WTC11 (cell line): ENCODE results near the gene SETD4. TPM values are rescaled to one million over a fixed set of nuclear protein-coding genes. Genes with fewer than 3 reads are reported as not detected.
A peak's percentile ranks its signal among the peaks of the same experiment; 100 is the strongest.

ENCODE experiments used
- ATAC-seq: fragments of 200-7000 bp; cut with Tn5 transposase; 2 replicates; pipeline ENCODE4 v1.10.0; 2021; ENCODE audit warnings: mild to moderate bottlenecking, moderate library complexity
- CTCF ChIA-PET: fragments of 300-600 bp; sonication (Branson Sonifier 250); formaldehyde crosslinking; loops from one replicate; lab custom pipeline; 2021; ENCODE audit warnings: antibody characterized with exemption; lab: Charles Lee
- POLR2A ChIA-PET: fragments of 350-600 bp; sonication (Branson Sonifier 250); formaldehyde crosslinking; loops from one replicate; lab custom pipeline; 2021; ENCODE audit warnings: antibody characterized with exemption; lab: Charles Lee
- DNase-seq: peaks from one replicate; pipeline ENCODE4 v3.0.0; 2021; ENCODE audit warnings: low spot score
- H3K27ac Mint-ChIP-seq: 2 replicates; pipeline ENCODE4 v1.8.0; 2021; ENCODE audit warnings: mixed read lengths
- H3K27me3 Mint-ChIP-seq: 2 replicates; pipeline ENCODE4 v1.8.0; 2021; ENCODE audit warnings: low read depth, mild to moderate bottlenecking, moderate library complexity, mixed read lengths
- H3K36me3 Mint-ChIP-seq: 2 replicates; pipeline ENCODE4 v1.8.0; 2021; ENCODE audit warnings: mixed read lengths
- H3K4me1 Mint-ChIP-seq: 2 replicates; pipeline ENCODE4 v1.8.0; 2022; ENCODE audit warnings: mixed read lengths
- H3K4me3 Mint-ChIP-seq: 2 replicates; pipeline ENCODE4 v1.8.0; 2021; ENCODE audit warnings: mild to moderate bottlenecking, moderate library complexity, mixed read lengths
- H3K9me3 Mint-ChIP-seq: 2 replicates; pipeline ENCODE4 v1.8.0; 2021; ENCODE audit warnings: mixed read lengths
- AR ChIP-seq: fragments of 250-450 bp; sonication (Bioruptor Pico); IDR thresholded peaks from 2 replicates; pipeline ENCODE4 v1.9.0; 2021; ENCODE audit warnings: mild to moderate bottlenecking
- ATF6 ChIP-seq: sonication (generic); formaldehyde crosslinking; IDR thresholded peaks from 2 replicates; pipeline ENCODE4 v1.8.1; 2023; ENCODE audit warnings: mild to moderate bottlenecking, missing genetic modification reagents
- E2F5 ChIP-seq: sonication (generic); formaldehyde crosslinking; IDR thresholded peaks from 2 replicates; pipeline ENCODE4 v1.8.1; 2022; ENCODE audit warnings: mild to moderate bottlenecking, moderate library complexity, missing genetic modification reagents
- ERG ChIP-seq: fragments of 250-450 bp; sonication (Bioruptor Pico); IDR thresholded peaks from 2 replicates; pipeline ENCODE4 v1.8.0; 2021; ENCODE audit warnings: mild to moderate bottlenecking
- FOXJ3 ChIP-seq: sonication (generic); formaldehyde crosslinking; IDR thresholded peaks from 2 replicates; pipeline ENCODE4 v1.9.0; 2021; ENCODE audit warnings: missing genetic modification reagents, mild to moderate bottlenecking, borderline replicate concordance
- FOXP1 ChIP-seq: sonication (generic); formaldehyde crosslinking; IDR thresholded peaks from 2 replicates; pipeline ENCODE4 v1.8.0; 2022; ENCODE audit warnings: missing genetic modification reagents, mild to moderate bottlenecking, moderate library complexity, borderline replicate concordance
- MAX ChIP-seq: sonication (generic); formaldehyde crosslinking; IDR thresholded peaks from 2 replicates; pipeline ENCODE4 v1.8.0; 2022; ENCODE audit warnings: mild to moderate bottlenecking, missing genetic modification reagents
- PRRX2 ChIP-seq: fragments of 250-450 bp; sonication (Bioruptor Pico); IDR thresholded peaks from 2 replicates; pipeline ENCODE4 v1.8.0; 2021; ENCODE audit warnings: mild to moderate bottlenecking
- TCF7 ChIP-seq: sonication (generic); formaldehyde crosslinking; IDR thresholded peaks from 2 replicates; pipeline ENCODE4 v1.8.0; 2022; ENCODE audit warnings: mild to moderate bottlenecking, low read depth, missing genetic modification reagents, moderate library complexity
- TEAD4 ChIP-seq: sonication (generic); formaldehyde crosslinking; IDR thresholded peaks from 2 replicates; pipeline ENCODE4 v1.8.0; 2022; ENCODE audit warnings: mild to moderate bottlenecking, missing genetic modification reagents
- USF1 ChIP-seq: sonication (generic); formaldehyde crosslinking; IDR thresholded peaks from 2 replicates; pipeline ENCODE4 v1.8.0; 2022; ENCODE audit warnings: mild to moderate bottlenecking, missing genetic modification reagents
- ZNF121 ChIP-seq: sonication (generic); formaldehyde crosslinking; IDR thresholded peaks from 2 replicates; pipeline ENCODE4 v1.8.0; 2023; ENCODE audit warnings: missing genetic modification reagents
- ZNF232 ChIP-seq: sonication (generic); formaldehyde crosslinking; IDR thresholded peaks from 2 replicates; pipeline ENCODE4 v1.8.0; 2022; ENCODE audit warnings: mild to moderate bottlenecking, missing genetic modification reagents
- ZNF263 ChIP-seq: sonication (generic); formaldehyde crosslinking; IDR thresholded peaks from 2 replicates; pipeline ENCODE4 v1.8.1; 2022; ENCODE audit warnings: low read depth, mild to moderate bottlenecking, moderate library complexity, missing genetic modification reagents
- ZNF532 ChIP-seq: fragments of 250-450 bp; sonication (Bioruptor Pico); IDR thresholded peaks from 2 replicates; pipeline ENCODE4 v1.9.0; 2021; ENCODE audit warnings: mild to moderate bottlenecking, borderline replicate concordance
- total RNA-seq: library from RNA; stranded (reverse); gene quantifications from 3 replicates; pipeline ENCODE4 v1.2.3, GENCODE V29; 2021

SETD4 gene
- total RNA-seq, 1 experiment from 2014 or later, result 64.8 TPM

GRCh38 chr21:36032647-36033406 is 27.5 kb downstream of the SETD4 start (continued):
- TF ChIP-seq ZNF532 (CRISPR knock-in tag), result no peak

GRCh38 chr21:36030581-36031189 is 29.6 kb downstream of the SETD4 start:
- Mint-ChIP-seq H3K9me3 (no peaks in the 10 kb centered on the region), H3K27me3 (no peaks in the 10 kb centered on the region), H3K4me1 (peaks cover 32% of the 10 kb centered on the region), H3K27ac (no peak overlapping the region), H3K36me3 (peaks cover 19% of the 10 kb centered on the region), H3K4me3 (no peak overlapping the region)
- no peak for ATAC-seq
- no peak for DNase-seq
- POLR2A ChIA-PET, result no interaction called here
- CTCF ChIA-PET, result interaction anchor here (0.5 to 0.6 kb wide), 2 partner anchors 53 to 1395 kb away, joined by 3 to 4 read pairs; no protein-coding TSS in a partner anchor
- TF ChIP-seq ERG (CRISPR knock-in tag), result no peak
- TF ChIP-seq ZNF121, result 0 out of 2 replicates have a peak, but pooled peaks have one; percentile 18

- Mint-ChIP-seq H3K4me3 (no peak overlapping the region), H3K27ac (no peak overlapping the region), H3K27me3 (no peaks in the 10 kb centered on the region), H3K9me3 (no peaks in the 10 kb centered on the region), H3K36me3 (peaks cover 5% of the 10 kb centered on the region), H3K4me1 (peaks cover 20% of the 10 kb centered on the region)
- ATAC-seq (no peak), DNase-seq (no peak)
- POLR2A ChIA-PET, result interaction anchor here (0.6 kb wide), 1 partner anchor 215 kb away, joined by 3 read pairs; no protein-coding TSS in a partner anchor
- CTCF ChIA-PET, result interaction anchor here (0.8 to 1.6 kb wide), 5 partner anchors 15 to 1283 kb away, joined by 3 to 5 read pairs (median 3); no protein-coding TSS in a partner anchor
- TF ChIP-seq TCF7 (CRISPR knock-in tag) (no peak), TEAD4 (CRISPR knock-in tag) (no peak), AR (CRISPR knock-in tag) (no peak), ATF6 (no peak), ZNF263 (CRISPR knock-in tag) (no peak), PRRX2 (CRISPR knock-in tag) (no peak), FOXJ3 (CRISPR knock-in tag) (no peak), FOXP1 (no peak), MAX (CRISPR knock-in tag) (no peak), ZNF232 (CRISPR knock-in tag) (no peak), E2F5 (CRISPR knock-in tag) (no peak), USF1 (no peak)
Observed at GRCh38 chr21:36029309-36029708, 31.0 kb downstream of the SETD4 start.
